22Rv1 (cell line): ENCODE measurements around the gene TADA3.

Source experiments
- ZFX ChIP-seq: fragments of 450-650 bp; IDR thresholded peaks from 2 replicates; pipeline ENCODE4 v1.6.1; 2017; ENCODE audit warnings: antibody characterized with exemption, borderline replicate concordance
- TF ChIP-seq, protein P1 (sequence below): fragments of 450-650 bp; IDR thresholded peaks from 2 replicates; pipeline ENCODE4 v1.5.1; 2017; ENCODE audit warnings: mild to moderate bottlenecking

DNA sequence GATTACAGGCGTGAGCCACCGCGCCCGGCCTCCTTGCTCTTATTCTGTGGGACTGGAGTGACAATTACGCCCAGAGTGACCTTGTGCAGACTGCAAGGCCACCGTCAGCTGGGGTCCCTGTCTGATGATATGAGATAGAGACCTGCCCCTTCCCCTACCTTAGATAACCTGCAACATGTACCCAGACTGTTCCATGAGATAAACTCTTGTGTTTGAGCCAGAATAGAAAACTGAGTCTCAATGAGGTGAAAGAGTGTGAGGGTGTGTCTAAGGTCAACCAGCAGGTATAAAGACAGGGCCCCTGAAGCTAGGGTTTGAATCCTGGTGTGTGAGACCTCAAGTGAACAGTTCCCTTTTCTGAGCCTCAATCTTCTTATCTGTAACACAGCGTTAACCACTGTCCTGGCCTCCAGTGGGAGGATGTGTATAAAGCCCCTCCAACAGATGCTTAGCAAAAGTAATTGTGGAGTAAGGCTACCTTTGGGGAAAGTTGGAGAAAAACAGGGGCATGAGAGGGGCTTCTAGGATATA, 6.0 kb downstream of the TADA3 start:
- TF ChIP-seq, protein P1, sequence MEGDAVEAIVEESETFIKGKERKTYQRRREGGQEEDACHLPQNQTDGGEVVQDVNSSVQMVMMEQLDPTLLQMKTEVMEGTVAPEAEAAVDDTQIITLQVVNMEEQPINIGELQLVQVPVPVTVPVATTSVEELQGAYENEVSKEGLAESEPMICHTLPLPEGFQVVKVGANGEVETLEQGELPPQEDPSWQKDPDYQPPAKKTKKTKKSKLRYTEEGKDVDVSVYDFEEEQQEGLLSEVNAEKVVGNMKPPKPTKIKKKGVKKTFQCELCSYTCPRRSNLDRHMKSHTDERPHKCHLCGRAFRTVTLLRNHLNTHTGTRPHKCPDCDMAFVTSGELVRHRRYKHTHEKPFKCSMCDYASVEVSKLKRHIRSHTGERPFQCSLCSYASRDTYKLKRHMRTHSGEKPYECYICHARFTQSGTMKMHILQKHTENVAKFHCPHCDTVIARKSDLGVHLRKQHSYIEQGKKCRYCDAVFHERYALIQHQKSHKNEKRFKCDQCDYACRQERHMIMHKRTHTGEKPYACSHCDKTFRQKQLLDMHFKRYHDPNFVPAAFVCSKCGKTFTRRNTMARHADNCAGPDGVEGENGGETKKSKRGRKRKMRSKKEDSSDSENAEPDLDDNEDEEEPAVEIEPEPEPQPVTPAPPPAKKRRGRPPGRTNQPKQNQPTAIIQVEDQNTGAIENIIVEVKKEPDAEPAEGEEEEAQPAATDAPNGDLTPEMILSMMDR: no peak
- TF ChIP-seq ZFX: no peak
